Measurements from ENCODE around the gene RREB1.
A peak's percentile ranks its signal among the peaks of the same experiment; 100 is the strongest.

The RREB1 gene

GRCh38 chr6:7188492-7188891 is 80.7 kb downstream of the RREB1 start:
- Mint-ChIP-seq H3K27me3 (ENCODE audit: low read depth, poor library complexity) (peaks cover 1% of the 10 kb centered on the region), H3K27ac (peak overlapping the region; percentile 70), H3K4me3 (no peak overlapping the region), H3K36me3 (ENCODE audit: low read depth) (peaks cover 93% of the 10 kb centered on the region), H3K4me1 (no peaks in the 10 kb centered on the region), H3K9me3 (no peaks in the 10 kb centered on the region)
- no peak for TF ChIP-seq CTCF (IDR thresholded peaks at IDR 0.05)
- no peak for DNase-seq

DNA sequence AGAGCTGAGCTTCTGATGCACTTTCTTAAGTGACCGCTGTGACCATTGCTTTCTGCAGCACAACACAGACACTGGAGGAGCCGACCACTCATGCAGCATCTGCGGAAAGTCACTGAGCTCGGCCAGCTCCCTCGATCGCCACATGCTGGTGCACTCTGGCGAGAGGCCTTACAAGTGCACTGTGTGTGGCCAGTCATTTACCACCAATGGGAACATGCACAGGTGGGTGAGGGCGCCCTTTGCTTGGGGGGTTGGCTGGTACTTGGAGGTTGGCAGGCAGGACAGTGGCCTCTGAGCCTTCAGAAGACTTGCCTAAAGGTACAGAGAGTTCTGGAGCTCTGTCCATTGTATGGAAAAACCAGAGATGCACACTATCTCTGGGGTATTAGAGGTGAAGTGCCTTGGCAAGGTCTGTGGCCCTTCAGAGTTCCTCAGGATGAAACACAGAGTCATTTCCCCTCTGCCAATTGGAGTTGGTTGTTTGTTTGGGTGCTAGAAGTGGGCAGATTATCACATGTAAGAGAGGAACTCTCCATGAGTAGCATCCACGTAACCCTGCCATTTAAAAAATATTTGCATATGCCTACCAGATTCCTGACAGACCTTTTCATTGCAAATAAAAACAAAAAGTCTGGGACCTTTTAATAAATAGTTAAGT is 81.5 kb downstream of the RREB1 start:
- Mint-ChIP-seq H3K27ac (no peak overlapping the region), H3K27me3 (ENCODE audit: low read depth, poor library complexity) (no peaks in the 10 kb centered on the region), H3K4me3 (no peak overlapping the region), H3K9me3 (no peaks in the 10 kb centered on the region), H3K36me3 (ENCODE audit: low read depth) (peaks cover 88% of the 10 kb centered on the region), H3K4me1 (no peaks in the 10 kb centered on the region)
- DNase-seq, result no peak
- TF ChIP-seq CTCF (IDR thresholded peaks at IDR 0.05), result no peak

DNA sequence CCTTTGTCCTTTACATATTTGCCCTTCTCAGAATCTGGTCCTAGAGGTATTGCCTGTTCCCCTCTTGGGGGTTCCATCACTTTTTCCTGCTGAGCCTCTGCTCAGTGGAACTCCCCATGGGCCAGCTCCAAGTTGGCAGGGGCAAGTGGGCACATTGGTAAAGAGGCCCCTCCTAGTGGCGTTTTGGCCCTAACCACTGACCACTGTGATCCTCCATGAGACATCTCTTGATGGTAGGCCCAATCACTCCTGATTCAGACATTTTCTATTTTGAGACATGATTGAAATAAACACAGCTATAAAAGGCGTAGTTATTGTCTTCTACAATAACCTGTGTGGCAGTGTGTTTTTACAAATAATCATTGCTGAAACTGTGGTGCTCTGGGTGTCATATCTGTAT is 83.0 kb downstream of the RREB1 start:
- Mint-ChIP-seq H3K27me3 (ENCODE audit: low read depth, poor library complexity) (no peaks in the 10 kb centered on the region), H3K27ac (peak overlapping the region; percentile 70), H3K4me1 (peaks cover 13% of the 10 kb centered on the region), H3K9me3 (no peaks in the 10 kb centered on the region), H3K4me3 (no peak overlapping the region), H3K36me3 (ENCODE audit: low read depth) (peaks cover 74% of the 10 kb centered on the region)
- TF ChIP-seq CTCF (IDR thresholded peaks at IDR 0.05), result no peak
- DNase-seq, result no peak

DNA sequence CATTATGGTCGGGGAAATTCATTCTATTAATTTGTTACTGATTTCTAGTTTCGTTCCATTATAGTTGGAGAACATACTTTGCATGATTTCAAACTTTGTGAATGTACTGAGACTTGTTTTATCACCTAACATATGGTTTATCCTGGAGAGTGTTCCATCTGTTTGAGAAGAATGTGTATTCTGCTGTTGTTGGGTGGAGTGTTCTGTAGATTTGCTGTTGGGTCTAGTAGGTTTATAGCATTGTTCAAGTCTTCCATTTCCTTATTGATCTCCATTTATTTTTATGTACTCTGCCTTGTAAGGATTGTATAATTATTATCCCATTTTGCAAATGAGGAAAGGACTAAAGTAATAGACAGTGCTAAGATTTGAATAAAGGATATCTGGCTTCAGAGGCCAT is 85.4 kb downstream of the RREB1 start:
- no peaks in the 10 kb centered on the region for H3K27me3 Mint-ChIP-seq (ENCODE audit: low read depth, poor library complexity)
- no peaks in the 10 kb centered on the region for H3K9me3 Mint-ChIP-seq
- H3K27ac Mint-ChIP-seq, result no peak overlapping the region
- peaks cover 18% of the 10 kb centered on the region for H3K4me1 Mint-ChIP-seq
- no peak overlapping the region for H3K4me3 Mint-ChIP-seq
- TF ChIP-seq CTCF (IDR thresholded peaks at IDR 0.05), result no peak
- peaks cover 64% of the 10 kb centered on the region for H3K36me3 Mint-ChIP-seq (ENCODE audit: low read depth)
- DNase-seq, result no peak

DNA sequence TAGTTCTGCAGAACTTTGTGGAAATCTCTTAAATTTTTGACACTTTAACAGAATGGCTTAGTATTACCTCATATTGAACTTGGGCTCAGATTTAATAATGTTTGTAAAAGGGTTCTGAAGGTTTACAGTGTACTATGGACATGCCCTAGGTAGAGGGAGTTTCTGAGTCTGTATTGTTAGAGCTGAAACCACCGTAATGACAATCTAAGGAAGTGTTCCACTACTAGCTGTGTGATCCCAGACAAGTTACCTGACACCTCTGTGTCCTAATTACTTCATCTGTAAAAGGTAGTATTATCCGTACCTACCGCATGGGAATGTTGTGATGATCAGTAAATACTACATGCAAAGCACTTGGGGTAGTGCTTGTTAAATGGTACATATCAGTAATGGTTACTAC is 86.9 kb downstream of the RREB1 start:
- TF ChIP-seq CTCF (IDR thresholded peaks at IDR 0.05), result no peak
- H3K4me3 Mint-ChIP-seq, result no peak overlapping the region
- H3K27ac Mint-ChIP-seq, result no peak overlapping the region
- H3K36me3 Mint-ChIP-seq (ENCODE audit: low read depth), result peaks cover 59% of the 10 kb centered on the region
- peaks cover 18% of the 10 kb centered on the region for H3K4me1 Mint-ChIP-seq
- H3K27me3 Mint-ChIP-seq (ENCODE audit: low read depth, poor library complexity), result no peaks in the 10 kb centered on the region
- no peak for DNase-seq
- no peaks in the 10 kb centered on the region for H3K9me3 Mint-ChIP-seq

- Mint-ChIP-seq H3K9me3 (no peaks in the 10 kb centered on the region), H3K27ac (peak overlapping the region; percentile 67)
- no peak for TF ChIP-seq CTCF (IDR thresholded peaks at IDR 0.05)
Measured at GRCh38 chr6:7195339-7196018, 87.7 kb downstream of the RREB1 start.

More at GRCh38 chr6:7195339-7196018, 87.7 kb downstream of the RREB1 start:
- peak overlapping the region; percentile 43 for H3K4me3 Mint-ChIP-seq
- H3K4me1 Mint-ChIP-seq, result peaks cover 18% of the 10 kb centered on the region
- no peaks in the 10 kb centered on the region for H3K27me3 Mint-ChIP-seq (ENCODE audit: low read depth, poor library complexity)
- DNase-seq, result no peak
- peaks cover 54% of the 10 kb centered on the region for H3K36me3 Mint-ChIP-seq (ENCODE audit: low read depth)

All from nephron progenitor cell (in vitro differentiated cells).